ENCODE results near the gene TYMP.

The TYMP gene

GRCh38 chr22:50526834-50527801 lies 2.7 kb downstream of the TYMP start:
- Histone ChIP-seq H3K27ac (ENCODE audit: extremely low read depth, low read depth, low read length) (peak overlapping the region; percentile 90; the same call in 1 of the 2 replicates), H3K4me1 (ENCODE audit: control insufficient read depth, insufficient read depth, low read length) (no peaks in the 10 kb centered on the region; the same call in 1 of the 2 replicates), H3K4me3 (ENCODE audit: low read depth, low read length) (peak overlapping the region; percentile 79; the same call in 1 of the 2 replicates), H3K36me3 (ENCODE audit: control insufficient read depth in 2 of 2, insufficient read depth in 1 of 2, low read length in 2 of 2) (peaks cover 0 to 25% of the 10 kb centered on the region in 2 experiments; a peak in 1 of 3 replicates), H3K9me3 (ENCODE audit: control insufficient read depth, insufficient read depth, low read depth, low read length) (no peaks in the 10 kb centered on the region)
- ChIA-PET CTCF (interaction anchor here (0.7 to 1.1 kb wide), 2 partner anchors 9 to 28 kb away, joined by 3 to 4 read pairs; no protein-coding TSS in a partner anchor), POLR2A (interaction anchor here (0.6 to 2.1 kb wide), 2 partner anchors 24 to 94 kb away, joined by 6 to 14 read pairs; no protein-coding TSS in a partner anchor)
- TF ChIP-seq HIC1 (tag by site-specific recombination; IDR thresholded peaks at IDR 0.05) (0 out of 2 replicates have a peak, but pooled peaks have one; percentile 20), PBX3 (CRISPR knock-in tag; IDR thresholded peaks at IDR 0.05) (0 out of 2 replicates have a peak, but pooled peaks have one; percentile 37), ZNF292 (tag by site-specific recombination; IDR thresholded peaks at IDR 0.05; ENCODE audit: borderline replicate concordance, low read depth) (no peak), ZNF791 (tag by site-specific recombination; IDR thresholded peaks at IDR 0.05) (no peak), GLIS2 (tag by site-specific recombination; IDR thresholded peaks at IDR 0.05) (peak; percentile 15; the same call in 1 of the 2 replicates), KLF17 (tag by site-specific recombination; IDR thresholded peaks at IDR 0.05) (0 out of 2 replicates have a peak, but pooled peaks have one; percentile 19), SCRT1 (tag by site-specific recombination; IDR thresholded peaks at IDR 0.05; ENCODE audit: borderline replicate concordance) (no peak), SP2 (tag by site-specific recombination; IDR thresholded peaks at IDR 0.05) (peak; percentile 60), ZIC2 (tag by site-specific recombination; IDR thresholded peaks at IDR 0.05) (peak; percentile 30), GFI1B (tag by site-specific recombination; IDR thresholded peaks at IDR 0.05) (no peak)

GRCh38 chr22:50526108-50526833 lies 3.5 kb downstream of the TYMP start:
- Histone ChIP-seq H3K36me3 (ENCODE audit: control insufficient read depth in 2 of 2, insufficient read depth in 1 of 2, low read length in 2 of 2) (peaks cover 0 to 34% of the 10 kb centered on the region in 2 experiments; a peak in 1 of 3 replicates), H3K27ac (ENCODE audit: extremely low read depth, low read depth, low read length) (peak overlapping the region; percentile 90), H3K9me3 (ENCODE audit: control insufficient read depth, insufficient read depth, low read depth, low read length) (no peaks in the 10 kb centered on the region), H3K4me3 (ENCODE audit: low read depth, low read length) (peak overlapping the region; percentile 79), H3K4me1 (ENCODE audit: control insufficient read depth, insufficient read depth, low read length) (no peaks in the 10 kb centered on the region; the same call in 1 of the 2 replicates)
- ChIA-PET POLR2A (interaction anchor here (0.7 to 5.3 kb wide), 35 partner anchors 9 to 759 kb away, joined by 3 to 189 read pairs (median 5); partner anchors contain the start of genes ARSA, CHKB, CPT1B and HDAC10), CTCF (interaction anchor here (0.6 to 2.7 kb wide), 43 partner anchors 8 to 592 kb away, joined by 3 to 37 read pairs (median 5); partner anchors contain the start of genes KLHDC7B, LMF2, NCAPH2 and SYCE3)
- no peak for TF ChIP-seq ZNF704 (tag by site-specific recombination; IDR thresholded peaks at IDR 0.05)
- no peak for TF ChIP-seq ZNF776 (tag by site-specific recombination; IDR thresholded peaks at IDR 0.05; ENCODE audit: borderline replicate concordance)
- TF ChIP-seq ZNF426 (tag by site-specific recombination; IDR thresholded peaks at IDR 0.05): no peak
- TF ChIP-seq PATZ1 (tag by site-specific recombination; IDR thresholded peaks at IDR 0.05): 0 out of 2 replicates have a peak, but pooled peaks have one; percentile 20
- no peak for TF ChIP-seq ZEB2 (tag by site-specific recombination; IDR thresholded peaks at IDR 0.05)
- peak; percentile 64 for TF ChIP-seq YY1 (tag by site-specific recombination; IDR thresholded peaks at IDR 0.05)
- TF ChIP-seq ZNF398 (tag by site-specific recombination; IDR thresholded peaks at IDR 0.05): peak; percentile 30
- no peak for TF ChIP-seq ZNF654 (tag by site-specific recombination; IDR thresholded peaks at IDR 0.05; ENCODE audit: low read depth)
- no peak for TF ChIP-seq ZNF311 (tag by site-specific recombination; IDR thresholded peaks at IDR 0.05; ENCODE audit: borderline replicate concordance)
